NB4 (cell line): Measurements from ENCODE around the gene MTHFSD.
A peak's percentile ranks its signal among the peaks of the same experiment; 100 is the strongest.

ENCODE experiments used
- DNase-seq: peaks from one replicate; pipeline ENCODE4 v3.0.0; 2010; ENCODE audit warnings: low read depth
- H3K4me3 ChIP-seq: one replicate; pipeline ENCODE4 v1.5.1; 2011; ENCODE audit warnings: mild to moderate bottlenecking, low read depth, low read length, moderate library complexity
- CTCF ChIP-seq: IDR thresholded peaks from one replicate; pipeline ENCODE4 v1.5.1; 2012; ENCODE audit warnings: low read depth, low read length
- MAX ChIP-seq: IDR thresholded peaks from 2 replicates; pipeline ENCODE4 v1.6.1; 2011; ENCODE audit warnings: low read depth, low read length
- MYC ChIP-seq: IDR thresholded peaks from 2 replicates; pipeline ENCODE4 v1.6.1; 2011; ENCODE audit warnings: low read depth, low read length
- POLR2A ChIP-seq: IDR thresholded peaks from 2 replicates; pipeline ENCODE4 v1.6.1; 2011; ENCODE audit warnings: mild to moderate bottlenecking; ENCODE audit not compliant: insufficient read length; ENCODE audit errors: extremely low read depth

Gene MTHFSD

GRCh38 chr16:86510465-86511261 lies 44.4 kb downstream of the MTHFSD start, which contains the start of gene FOXF1:
TSS of gene FOXF1 (plus strand) at chr16:86510527. CDS start at chr16:86510570, 43 bp downstream.
- peak; percentile 52 for DNase-seq
- no peak within 1 kb of the TSS for H3K4me3 ChIP-seq
- no peak for TF ChIP-seq POLR2A
- TF ChIP-seq MYC, result no peak
- TF ChIP-seq MAX, result no peak
- TF ChIP-seq CTCF, result no peak

GRCh38 chr16:86509759-86510464 lies 45.1 kb downstream of the MTHFSD start:
- no peak overlapping the region for H3K4me3 ChIP-seq
- no peak for TF ChIP-seq POLR2A
- TF ChIP-seq MAX, result no peak
- no peak for TF ChIP-seq CTCF
- TF ChIP-seq MYC, result no peak
- DNase-seq, result peak; percentile 55

GRCh38 chr16:86508947-86509758 lies 45.9 kb downstream of the MTHFSD start:
- no peak overlapping the region for H3K4me3 ChIP-seq
- peak; percentile 43 for DNase-seq
- no peak for TF ChIP-seq POLR2A
- TF ChIP-seq MAX, result no peak
- no peak for TF ChIP-seq CTCF
- TF ChIP-seq MYC, result no peak

GRCh38 chr16:86508028-86508946 lies 46.7 kb downstream of the MTHFSD start:
- H3K4me3 ChIP-seq, result no peak overlapping the region
- TF ChIP-seq CTCF, result no peak
- TF ChIP-seq MAX, result no peak
- no peak for TF ChIP-seq POLR2A
- no peak for TF ChIP-seq MYC
- no peak for DNase-seq
